Forelimb muscle (tissue), 1 donor: Measurements from ENCODE around the gene SYTL3. TPM values are rescaled to one million over a fixed set of nuclear protein-coding genes. Genes with fewer than 3 reads are reported as not detected.

Source experiments
- DNase-seq: peaks from one replicate; pipeline ENCODE4 v3.0.0-alpha.2; 2013; ENCODE audit warnings: low read depth
- polyA plus RNA-seq: library from polyadenylated mRNA; unstranded; fragments of 120-200 nt; gene quantifications from one replicate; pipeline ENCODE4 v1.2.1, GENCODE V29; 2013; ENCODE audit not compliant: insufficient read length

SYTL3 gene
- polyA plus RNA-seq, 1 donor: 9.5 TPM

DNA sequence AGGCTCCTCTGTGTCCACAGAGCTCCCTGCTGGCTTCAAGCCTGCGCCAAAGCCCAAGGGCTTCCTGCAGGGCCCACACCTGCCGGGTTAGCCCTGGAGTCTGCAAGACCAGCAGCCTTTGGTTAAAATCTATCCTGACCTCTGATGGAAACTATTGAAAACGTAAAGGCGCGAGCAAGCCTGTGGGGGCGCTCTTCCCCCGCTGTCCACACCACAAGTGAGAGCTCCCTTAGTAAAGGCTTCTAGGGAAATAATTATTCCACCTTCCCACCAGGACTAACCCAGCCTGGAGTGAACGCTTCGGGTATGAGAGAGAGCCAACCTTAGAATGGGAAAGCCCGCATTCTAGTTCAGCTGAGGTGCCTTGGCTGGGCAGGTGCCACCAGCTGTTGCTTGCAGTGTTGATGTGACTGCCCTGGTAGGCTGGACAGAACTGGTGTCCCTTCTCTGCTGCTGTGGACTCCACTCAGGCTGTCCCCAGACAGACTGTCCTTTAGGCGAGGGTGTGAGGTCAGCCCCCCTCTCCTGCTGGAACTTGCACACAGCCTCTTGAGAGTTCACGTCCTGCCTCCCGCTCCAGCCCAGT is 68.7 kb downstream of the SYTL3 start:
- no peak for DNase-seq

DNA sequence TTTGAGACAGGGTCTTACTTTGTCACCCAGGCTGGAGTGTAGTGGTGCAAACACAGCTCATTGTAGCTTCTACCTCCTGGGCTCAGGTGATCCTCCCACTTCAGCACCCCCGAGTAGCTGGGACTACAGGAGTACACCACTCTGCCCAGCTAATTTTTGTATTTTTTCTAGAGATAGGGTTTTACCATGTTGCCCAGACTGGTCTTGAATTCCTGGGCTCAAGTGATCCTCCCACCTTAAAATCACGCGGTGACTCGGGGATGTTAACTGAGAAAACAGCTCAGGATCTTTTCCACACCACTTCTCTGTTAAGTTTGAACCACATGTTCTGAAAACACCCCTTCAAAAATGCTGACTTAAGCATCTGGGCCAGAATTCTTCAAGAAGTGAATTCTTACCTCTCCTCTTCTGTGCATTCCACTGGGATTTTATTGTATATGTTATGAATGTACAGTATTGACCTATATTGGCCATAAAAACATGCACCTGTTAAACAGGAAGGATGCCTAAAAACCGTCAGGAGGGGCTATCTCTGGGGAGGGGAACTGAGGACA is 72.4 kb downstream of the SYTL3 start:
- no peak for DNase-seq

DNA sequence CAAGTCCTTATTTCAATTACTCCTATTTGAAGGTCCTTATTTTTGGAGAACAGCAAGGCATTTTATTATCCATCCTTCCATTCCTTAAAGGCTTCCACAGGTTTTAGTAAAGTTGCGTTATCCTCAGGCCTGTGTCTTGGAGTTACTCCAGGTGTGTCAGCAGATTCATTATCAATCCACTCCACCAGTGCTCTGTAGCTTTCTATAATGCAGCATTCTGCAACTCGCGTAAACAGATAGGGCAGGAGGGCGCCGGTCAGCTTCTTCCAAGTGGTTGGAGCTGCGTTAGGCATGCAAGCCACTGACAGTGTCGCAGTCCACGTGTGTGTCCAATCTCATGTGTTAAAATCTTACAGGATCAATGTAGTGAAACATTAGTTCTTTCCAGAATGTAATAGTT is 75.8 kb downstream of the SYTL3 start:
- no peak for DNase-seq

DNA sequence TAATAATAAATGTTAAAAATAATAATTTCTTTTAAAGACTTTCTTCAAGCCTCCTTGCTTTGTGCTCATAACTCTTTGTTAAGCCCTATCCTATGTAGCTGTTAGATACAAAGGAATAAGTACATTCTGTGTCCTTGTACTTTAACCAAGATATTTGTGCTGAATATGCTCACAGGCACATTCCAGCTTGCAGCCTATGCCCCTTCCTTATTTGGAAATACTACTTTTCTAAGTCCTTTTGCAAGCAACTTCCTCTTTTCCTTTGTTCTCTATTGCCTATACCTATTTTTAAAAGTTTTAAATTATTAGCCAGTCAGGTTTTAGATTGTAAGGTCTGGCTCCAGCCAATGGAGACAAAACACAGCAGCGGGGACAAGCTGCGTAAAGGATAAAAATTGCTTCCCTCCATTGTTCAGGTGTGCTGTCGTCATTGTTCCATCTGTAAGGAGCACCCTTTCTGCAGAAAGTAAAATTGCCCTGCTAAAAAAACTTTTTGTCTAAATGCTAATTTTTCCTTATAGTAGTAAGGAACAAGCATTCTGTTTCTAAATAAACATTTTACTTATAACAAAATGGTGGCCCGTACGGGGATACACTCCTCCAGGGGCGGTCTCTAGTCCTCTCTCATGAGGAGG is 80.2 kb downstream of the SYTL3 start:
- DNase-seq: no peak

DNA sequence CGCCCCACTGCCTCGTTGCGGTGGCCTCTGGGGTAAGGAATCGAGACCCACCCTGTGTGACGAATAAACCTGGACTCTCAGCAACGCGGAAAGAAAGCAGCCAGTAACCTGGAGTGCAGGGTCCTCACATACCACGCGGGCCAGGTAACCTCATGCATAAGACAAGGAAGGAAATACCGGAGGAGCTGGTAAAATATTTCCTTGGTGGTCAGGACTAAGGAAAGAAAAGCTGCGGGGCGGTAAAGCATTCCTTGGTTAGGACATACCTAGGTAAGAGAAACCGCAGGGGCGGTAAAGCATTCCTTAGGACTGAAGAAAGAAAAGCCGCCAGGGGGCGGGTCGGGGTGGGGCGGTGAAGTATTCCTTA is 80.7 kb downstream of the SYTL3 start:
- no peak for DNase-seq

DNA sequence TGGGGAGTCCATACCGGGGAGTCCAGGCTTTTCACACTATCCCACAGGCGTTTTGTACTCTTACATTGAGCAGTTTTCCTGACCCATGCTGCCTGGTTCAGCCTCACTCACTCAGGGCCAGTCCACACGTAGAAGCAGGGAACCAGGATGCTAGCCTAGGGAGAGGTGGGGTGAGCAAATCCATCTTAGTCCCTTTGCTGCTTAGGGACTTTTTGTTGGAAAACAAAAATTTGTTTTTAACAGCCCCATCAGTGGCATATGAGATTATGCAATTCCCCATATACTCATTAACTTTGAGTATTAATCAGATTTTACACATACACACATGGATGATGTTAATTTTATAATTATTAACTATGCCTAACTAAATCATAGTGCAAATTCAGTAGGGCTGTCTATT is 85.2 kb downstream of the SYTL3 start:
- no peak for DNase-seq

DNA sequence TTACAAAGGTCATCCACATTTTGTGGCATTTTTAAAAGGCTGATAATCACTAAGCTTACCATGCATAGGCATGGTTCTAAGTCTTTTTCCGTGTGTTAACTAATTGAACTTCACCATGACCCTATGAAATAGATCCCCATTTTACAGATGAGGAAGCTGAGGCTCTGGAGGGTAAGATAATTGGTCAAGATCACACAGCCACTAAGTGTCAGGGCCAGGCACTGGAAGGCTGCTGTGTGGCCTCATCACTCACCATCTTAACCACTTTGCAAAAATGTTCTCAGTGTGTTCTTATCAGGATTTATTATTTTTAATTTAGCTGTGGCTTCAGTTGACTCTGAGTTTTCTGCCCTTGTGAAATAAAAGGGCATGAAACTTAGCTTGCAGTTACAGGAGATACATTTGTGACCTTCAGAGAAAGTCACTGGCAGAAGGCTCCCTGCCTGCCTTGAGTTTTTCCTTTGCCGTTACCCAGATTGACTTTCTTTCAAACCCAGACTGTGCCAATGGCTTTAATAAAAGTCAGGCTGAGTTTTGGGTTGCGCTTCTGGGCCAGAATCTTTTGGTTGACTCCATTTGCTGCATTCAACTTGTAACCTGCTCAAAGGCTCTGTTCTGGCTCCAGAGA is 87.3 kb downstream of the SYTL3 start:
- DNase-seq: no peak

DNA sequence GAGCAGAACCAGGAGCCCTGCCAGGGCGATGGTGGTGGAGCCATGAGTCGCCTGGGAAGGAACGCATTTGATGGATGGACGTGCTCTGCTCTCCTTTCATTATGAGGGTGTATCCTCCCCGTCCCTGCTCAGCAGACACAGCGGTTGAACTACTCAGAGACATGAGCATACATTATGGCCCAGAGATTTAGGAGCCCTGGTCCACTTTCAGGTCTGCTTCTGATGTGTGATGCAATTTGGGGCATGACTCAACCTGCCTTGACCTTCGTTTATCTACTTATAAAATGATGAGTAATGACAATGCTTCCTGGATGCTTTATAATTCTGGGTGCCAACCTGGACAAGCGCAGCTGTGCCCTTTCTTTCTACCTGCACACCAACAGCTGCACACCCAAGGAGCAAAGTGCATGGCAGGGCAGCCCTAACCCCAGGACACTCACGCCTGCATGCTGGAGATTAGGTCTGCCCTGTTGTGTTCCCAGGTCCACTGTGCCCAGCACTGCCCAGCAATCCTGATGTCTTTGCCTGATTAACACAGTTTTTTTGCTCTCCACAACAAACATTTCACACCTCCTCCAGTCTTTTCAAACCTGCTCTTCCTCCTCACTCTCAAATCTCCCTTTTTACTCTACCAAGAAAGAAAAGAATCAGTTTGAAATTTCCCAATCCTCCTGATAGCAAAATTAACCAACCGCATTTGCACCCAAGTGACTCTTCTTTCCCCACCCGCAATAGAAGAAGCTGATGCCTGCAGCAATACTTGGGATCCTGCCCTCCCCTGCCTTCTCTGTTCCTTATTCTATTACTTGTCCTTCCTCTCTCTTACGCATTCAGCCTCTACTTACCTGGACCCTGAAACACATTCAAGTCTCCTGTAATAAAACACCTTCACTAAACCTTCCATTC is 88.1 kb downstream of the SYTL3 start:
- no peak for DNase-seq

DNA sequence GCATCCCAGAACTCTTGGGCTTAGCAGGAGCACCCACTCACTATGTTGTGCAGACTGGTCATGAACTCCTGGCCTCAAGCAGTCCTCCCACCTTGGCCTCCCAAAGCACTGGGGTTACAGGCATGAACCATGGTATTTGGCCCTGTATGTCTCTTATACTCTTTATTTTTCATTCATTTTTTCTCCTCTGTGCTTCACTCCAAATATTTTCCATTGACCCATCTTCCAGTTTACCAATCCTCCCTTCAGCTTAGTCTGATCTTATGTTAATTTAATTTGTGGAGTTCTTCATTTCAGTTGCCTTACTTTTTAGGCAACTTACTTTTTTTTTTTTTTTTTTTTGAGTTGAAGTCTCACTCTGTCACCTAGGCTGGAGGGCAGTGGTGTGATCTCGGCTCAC is 89.8 kb downstream of the SYTL3 start:
- DNase-seq: no peak

DNA sequence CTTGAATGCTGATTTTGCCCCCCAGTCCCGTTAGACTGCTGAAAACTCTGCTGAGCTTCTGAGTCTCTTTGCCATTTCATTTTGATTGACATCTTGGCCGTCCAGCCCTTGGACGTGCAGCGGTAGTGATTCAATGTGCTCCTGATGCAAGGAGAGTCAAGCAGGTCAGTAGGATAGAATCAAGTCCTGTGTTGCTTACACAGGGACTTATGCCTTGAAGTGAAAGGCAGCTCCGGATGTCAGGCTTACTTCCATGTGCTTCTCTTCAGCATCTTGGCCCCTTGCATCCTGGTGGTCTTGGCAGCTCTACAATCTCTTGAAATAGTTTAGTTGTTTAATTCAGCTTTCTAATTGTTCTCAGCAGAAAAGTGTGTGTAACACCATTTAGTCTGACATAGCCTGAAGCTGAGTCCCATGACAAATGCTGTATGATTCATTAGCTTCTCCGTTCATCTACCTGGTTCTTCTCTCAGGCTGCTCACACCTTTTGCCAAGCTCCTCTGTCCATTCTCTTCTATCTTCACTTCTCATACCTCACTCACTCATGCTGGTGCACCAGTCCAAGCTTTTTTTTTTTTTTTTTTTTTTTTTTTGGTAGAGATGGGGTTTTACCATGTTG is 93.3 kb downstream of the SYTL3 start:
- DNase-seq: no peak

DNA sequence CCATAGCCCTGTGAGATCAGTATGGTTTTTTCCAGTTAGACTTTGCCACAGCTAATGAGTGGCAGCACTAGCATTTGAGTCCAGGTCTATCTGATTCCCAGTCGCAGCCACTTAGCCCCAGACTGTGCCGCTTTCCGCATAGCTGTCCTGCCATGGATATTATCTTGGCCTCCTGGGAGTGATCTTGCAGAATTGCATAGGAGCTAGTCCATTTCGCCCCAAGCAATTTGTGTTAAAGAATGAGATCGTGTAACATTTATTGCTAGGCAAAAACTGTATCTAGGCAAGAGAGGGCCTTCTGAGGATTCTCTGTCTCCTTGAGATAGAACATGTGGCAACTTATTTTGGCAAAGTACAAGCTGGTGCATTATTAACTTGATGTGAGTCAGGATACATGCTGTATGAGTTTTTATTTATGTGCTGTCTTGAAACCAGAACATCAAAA is 95.2 kb downstream of the SYTL3 start:
- no peak for DNase-seq

DNA sequence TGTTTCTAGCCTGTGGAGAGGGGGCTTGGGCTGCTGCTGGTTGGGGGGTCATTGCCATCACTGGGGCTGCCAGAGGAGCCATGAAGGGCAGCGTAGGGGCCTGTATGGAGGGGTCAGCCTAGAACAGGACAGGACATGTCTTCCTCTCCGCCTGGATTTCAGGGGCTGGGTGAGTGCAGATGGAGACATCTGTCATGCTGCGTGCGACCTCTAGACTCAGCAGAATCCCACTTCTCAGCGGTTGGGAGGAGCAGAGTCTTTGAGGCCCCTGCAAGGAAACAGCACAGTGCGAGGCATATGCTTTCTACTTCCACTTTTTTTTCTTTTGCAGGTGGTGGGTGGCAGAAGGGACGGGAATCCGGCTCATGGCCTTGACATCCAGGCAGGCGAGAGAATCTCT is 101.4 kb downstream of the SYTL3 start:
- no peak for DNase-seq

DNA sequence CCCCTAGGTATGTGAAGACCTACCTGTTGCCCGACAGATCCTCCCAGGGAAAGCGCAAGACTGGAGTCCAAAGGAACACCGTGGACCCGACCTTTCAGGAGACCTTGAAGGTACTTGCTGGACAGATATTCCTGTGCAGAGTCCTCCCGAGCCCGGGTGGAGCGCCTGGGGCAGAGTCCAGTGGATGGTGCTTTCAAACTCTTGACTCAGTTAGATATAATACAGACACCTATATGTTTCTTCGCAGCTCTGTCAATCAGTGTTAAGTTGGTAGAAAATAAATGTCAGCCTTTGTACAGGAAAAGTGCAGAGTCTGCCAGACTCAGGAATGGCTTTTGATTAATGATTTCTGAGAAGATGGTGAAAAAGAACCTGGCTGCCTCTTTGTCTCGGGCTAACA is 102.1 kb downstream of the SYTL3 start:
- no peak for DNase-seq

DNA sequence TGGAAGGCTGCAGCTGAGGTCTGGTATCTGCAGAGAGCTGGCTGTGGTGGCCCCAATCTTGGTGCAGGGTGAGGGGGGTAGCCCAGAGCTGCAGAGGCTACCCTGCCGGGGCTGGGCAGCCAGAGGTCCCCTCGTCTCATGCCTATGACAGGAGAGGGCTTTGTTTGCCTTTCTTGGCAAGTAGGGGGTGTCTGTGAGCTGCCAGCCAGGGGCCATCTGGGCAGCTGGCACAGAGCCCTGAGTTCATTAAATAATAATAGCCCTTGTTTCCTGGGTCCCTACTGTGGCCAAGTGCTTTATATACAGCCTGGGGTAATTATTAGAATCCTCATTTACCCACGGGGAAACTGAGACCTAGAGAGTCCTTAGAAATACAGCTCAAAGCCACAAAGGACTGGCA is 102.8 kb downstream of the SYTL3 start:
- peak; percentile 6 for DNase-seq

DNA sequence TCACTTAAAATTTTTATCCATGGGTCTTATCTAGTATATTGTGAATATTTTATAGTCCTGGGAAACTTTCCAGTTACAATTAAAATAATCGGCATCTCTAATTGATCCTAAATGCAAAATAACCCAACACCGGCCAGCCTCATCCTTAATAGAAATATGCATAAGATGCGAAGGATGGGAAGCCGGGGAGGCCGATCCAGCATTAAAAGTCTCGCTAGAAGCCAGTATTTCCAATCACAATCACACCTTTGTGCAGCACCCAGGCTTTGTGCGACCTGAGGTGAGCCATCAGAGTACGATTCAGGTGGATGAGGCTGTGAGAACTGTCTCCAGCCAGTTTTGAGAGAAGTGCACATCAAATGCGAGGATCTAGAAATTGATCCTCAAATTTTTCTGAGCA is 104.0 kb downstream of the SYTL3 start:
- no peak for DNase-seq

DNA sequence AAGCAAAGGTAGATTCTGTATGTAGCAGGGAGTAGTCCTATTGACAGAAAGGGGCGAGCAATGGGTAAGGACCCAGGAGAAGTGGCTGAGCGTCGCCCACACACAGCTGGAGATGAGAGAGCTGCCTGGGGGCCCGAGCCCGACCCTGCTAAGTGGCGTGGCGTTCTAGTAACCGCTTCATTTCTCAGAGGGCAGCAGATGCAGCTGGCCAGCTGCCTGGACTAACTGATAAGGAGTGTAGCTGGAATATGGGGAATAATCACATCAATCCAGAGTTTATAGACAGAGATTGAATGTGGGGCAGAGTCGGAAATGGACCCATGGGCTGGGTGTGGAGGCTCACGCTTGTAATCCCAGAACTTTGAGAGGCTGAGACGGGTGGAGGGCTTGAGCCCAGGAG is 104.9 kb downstream of the SYTL3 start:
- no peak for DNase-seq

DNA sequence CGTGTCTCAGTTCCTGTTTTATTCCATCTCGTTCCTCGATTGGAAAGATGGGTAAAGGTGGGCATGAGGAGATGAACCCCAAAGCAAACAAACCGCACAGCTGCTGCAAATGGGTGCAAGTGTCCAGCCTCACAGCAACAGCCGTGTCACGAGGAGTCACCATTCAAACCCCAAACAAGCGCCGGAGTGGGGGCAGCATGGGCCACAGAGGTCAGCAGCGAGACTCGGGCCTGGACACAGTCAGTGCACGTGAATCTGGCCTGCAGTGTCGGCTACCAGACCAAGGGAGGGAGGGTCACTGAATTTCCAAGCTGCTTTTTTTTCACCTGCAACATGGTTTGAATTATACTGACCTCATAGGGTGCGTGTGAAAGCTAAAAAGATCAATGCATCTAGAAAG is 105.8 kb downstream of the SYTL3 start:
- no peak for DNase-seq

DNA sequence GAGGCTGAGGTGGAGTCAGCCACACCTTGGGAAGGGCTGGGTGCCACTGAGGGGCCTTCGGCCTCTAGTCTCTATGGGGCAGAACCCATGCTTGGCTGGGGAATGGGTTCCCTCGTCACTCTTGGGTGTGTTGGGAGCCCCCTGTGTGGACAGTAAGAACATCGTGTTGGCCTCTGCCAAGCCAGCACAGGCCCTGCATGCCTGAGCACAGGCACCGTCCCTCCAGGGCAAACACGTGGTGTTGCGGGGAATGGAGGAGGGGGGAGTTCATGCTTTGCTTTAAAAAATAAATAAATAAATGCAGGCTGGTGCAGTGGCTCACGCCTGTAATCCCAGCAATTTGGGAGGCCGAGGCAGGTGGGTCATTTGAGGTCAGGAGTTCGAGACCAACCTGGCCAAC is 106.3 kb downstream of the SYTL3 start:
- DNase-seq: no peak

DNA sequence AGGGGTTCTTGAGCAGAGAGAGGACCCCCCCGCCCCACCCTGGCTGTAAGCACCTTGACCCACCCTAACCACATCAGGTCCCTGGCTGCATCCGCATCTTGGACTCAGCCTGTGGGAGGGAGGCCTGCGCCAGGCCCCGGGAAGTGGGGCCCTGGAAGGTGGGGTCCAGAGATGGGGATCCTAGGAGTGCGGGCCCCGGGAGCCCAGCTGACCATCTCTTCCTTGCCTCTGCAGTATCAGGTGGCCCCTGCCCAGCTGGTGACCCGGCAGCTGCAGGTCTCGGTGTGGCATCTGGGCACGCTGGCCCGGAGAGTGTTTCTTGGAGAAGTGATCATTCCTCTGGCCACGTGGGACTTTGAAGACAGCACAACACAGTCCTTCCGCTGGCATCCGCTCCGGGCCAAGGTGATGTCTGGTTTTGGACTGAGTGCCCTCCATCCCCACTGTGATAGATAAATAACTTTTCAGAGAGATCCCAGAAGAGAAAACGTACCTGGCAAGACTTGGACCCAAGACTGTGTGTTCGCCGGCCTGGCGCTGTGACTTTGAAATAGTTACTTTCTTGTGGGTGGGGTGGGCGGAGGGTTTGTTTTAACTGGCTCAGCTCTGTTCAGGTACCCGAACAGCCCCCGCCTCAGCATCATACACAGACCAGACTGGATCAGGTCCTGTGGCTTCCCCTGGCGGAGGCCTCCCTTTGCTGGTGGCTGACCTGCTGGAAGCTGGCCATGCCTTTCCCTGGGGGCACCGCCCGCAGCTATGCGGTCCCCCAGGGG is 107.3 kb downstream of the SYTL3 start:
- DNase-seq: no peak

DNA sequence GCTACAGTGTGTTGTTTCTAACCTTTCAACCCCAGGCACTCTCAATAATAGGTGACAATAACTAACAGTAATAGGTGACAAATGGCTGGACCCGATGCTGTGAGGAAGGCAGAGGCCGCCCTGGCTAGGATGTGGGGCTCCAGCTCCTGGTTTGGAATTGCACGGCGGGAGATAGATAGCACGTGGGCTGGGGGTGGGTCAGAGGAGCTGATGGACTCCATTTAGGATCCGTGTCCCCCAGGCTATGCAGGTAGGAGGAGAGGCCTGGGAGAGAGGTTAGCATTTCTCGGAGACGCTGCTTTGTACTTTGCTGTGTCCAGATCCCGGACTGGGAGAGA is 107.9 kb downstream of the SYTL3 start:
- DNase-seq: no peak

DNA sequence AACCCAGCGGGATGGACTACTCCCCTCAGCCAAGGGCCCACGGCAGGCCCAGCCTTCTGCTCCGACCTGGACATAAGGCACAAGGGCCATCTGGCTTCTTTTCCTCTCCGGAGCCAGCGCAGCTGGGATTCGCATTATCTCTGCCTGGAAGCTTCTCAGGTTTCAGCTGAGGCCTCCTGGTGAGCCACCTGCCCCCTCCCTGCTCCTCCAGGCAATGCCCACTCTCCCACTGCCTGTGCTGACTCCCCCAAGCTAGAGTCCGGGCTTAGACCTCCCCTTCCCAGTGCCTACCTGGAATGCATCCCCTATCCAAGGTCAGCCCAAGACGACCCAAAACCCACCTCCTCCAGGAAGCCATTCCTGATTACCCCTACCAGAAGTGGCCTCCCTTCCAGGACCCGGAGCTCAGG is 108.6 kb downstream of the SYTL3 start:
- DNase-seq: peak; percentile 46
